ENCODE results near the gene KLHL26. TPM values are rescaled to one million over a fixed set of nuclear protein-coding genes. Genes with fewer than 3 reads are reported as not detected.

Gene KLHL26
- total and polyA plus RNA-seq, 2 experiments from 2014 or later = 2.9 to 6.4 TPM

GRCh38 chr19:18710996-18711751, 74.3 kb downstream of the KLHL26 start:
- 63 to 66% methylated on average over 28 of the region's 28 CpGs for WGBS, 2 experiments (ENCODE audit: low coverage in 1 of 2, low lambda C conversion rate in 2 of 2, missing lambda C conversion rate in 2 of 2)
- no peak overlapping the region for H3K27ac ChIP-seq

DNA sequence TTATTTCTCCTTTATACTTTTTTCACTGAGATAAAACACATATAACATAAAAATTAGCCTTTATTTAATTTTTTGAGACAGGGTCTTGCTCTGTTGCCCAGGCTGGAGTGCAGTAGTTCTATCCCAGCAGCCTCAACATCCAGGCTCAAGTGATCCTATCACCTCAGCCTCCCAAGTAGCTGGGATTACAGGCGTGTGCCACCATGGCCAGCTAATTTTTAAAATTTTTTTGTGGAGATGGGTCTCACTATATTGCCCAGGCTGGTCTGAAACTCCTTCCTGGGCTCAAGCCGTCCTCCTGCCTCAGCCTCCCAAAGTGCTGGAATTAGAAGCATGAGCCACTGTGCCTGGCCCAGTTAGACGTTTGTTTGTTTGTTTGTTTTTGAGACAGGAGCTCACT, 75.1 kb downstream of the KLHL26 start:
- no peaks in the 10 kb centered on the region for H3K9me3 ChIP-seq (ENCODE audit: low read depth)
- no peak for DNase-seq
- H3K4me3 ChIP-seq = no peak overlapping the region
- no peak overlapping the region for H3K27ac ChIP-seq
- H3K36me3 ChIP-seq (ENCODE audit: low read depth) = no peaks in the 10 kb centered on the region
- H3K4me2 ChIP-seq (ENCODE audit: unreplicated experiment) = no peak overlapping the region
- H3K9me2 ChIP-seq (ENCODE audit: insufficient read depth) = no peaks in the 10 kb centered on the region
- H3F3A ChIP-seq (ENCODE audit: insufficient read depth) = no peaks in the 10 kb centered on the region
- no peaks in the 10 kb centered on the region for H4K20me1 ChIP-seq (ENCODE audit: insufficient read depth)
- H3K4me1 ChIP-seq (ENCODE audit: insufficient read depth) = no peaks in the 10 kb centered on the region
- in situ Hi-C loops (cut with MboI) = no loop called here
- no peak for TF ChIP-seq EZH2 (IDR thresholded peaks at IDR 0.05; ENCODE audit: insufficient read depth, poor library complexity, severe bottlenecking)
- TF ChIP-seq EZH2phosphoT487 (IDR thresholded peaks at IDR 0.05; ENCODE audit: insufficient read depth, low read depth) = no peak
- H3K27me3 ChIP-seq (replicated peaks; ENCODE audit: insufficient read depth) = no peaks in the 10 kb centered on the region
- H3K9ac ChIP-seq = no peak overlapping the region
- 95 to 99% methylated on average over 3 of the region's 3 CpGs for WGBS, 2 experiments (ENCODE audit: low coverage in 1 of 2, low lambda C conversion rate in 2 of 2, missing lambda C conversion rate in 2 of 2)
- H2AFZ ChIP-seq = no peak overlapping the region
- H3K79me2 ChIP-seq (ENCODE audit: insufficient read depth) = peaks cover 40% of the 10 kb centered on the region

More at GRCh38 chr19:18710996-18711751, 74.3 kb downstream of the KLHL26 start:
- no peaks in the 10 kb centered on the region for H3K4me1 ChIP-seq (ENCODE audit: insufficient read depth)
- peak; percentile 4 for DNase-seq
- in situ Hi-C loops (cut with MboI) = no loop called here
- no peaks in the 10 kb centered on the region for H3K36me3 ChIP-seq (ENCODE audit: low read depth)
- no peak for TF ChIP-seq EZH2phosphoT487 (IDR thresholded peaks at IDR 0.05; ENCODE audit: insufficient read depth, low read depth)
- TF ChIP-seq EZH2 (IDR thresholded peaks at IDR 0.05; ENCODE audit: insufficient read depth, poor library complexity, severe bottlenecking) = no peak
- no peak overlapping the region for H2AFZ ChIP-seq
- H3F3A ChIP-seq (ENCODE audit: insufficient read depth) = no peaks in the 10 kb centered on the region
- no peaks in the 10 kb centered on the region for H3K27me3 ChIP-seq (replicated peaks; ENCODE audit: insufficient read depth)
- H3K4me2 ChIP-seq (ENCODE audit: unreplicated experiment) = no peak overlapping the region
- H3K4me3 ChIP-seq = no peak overlapping the region
- no peaks in the 10 kb centered on the region for H4K20me1 ChIP-seq (ENCODE audit: insufficient read depth)
- no peak overlapping the region for H3K9ac ChIP-seq
- peaks cover 47% of the 10 kb centered on the region for H3K79me2 ChIP-seq (ENCODE audit: insufficient read depth)
- no peaks in the 10 kb centered on the region for H3K9me2 ChIP-seq (ENCODE audit: insufficient read depth)
- no peaks in the 10 kb centered on the region for H3K9me3 ChIP-seq (ENCODE audit: low read depth)

GRCh38 chr19:18712981-18713380, 76.2 kb downstream of the KLHL26 start:
- Histone ChIP-seq H3K4me3 (no peak overlapping the region), H3K27ac (no peak overlapping the region), H4K20me1 (ENCODE audit: insufficient read depth) (no peaks in the 10 kb centered on the region), H3K9me3 (ENCODE audit: low read depth) (no peaks in the 10 kb centered on the region), H3K4me1 (ENCODE audit: insufficient read depth) (no peaks in the 10 kb centered on the region), H3K27me3 (replicated peaks; ENCODE audit: insufficient read depth) (no peaks in the 10 kb centered on the region), H3K4me2 (ENCODE audit: unreplicated experiment) (no peak overlapping the region), H3K9ac (no peak overlapping the region), H3K79me2 (ENCODE audit: insufficient read depth) (peaks cover 29% of the 10 kb centered on the region), H3K36me3 (ENCODE audit: low read depth) (no peaks in the 10 kb centered on the region), H2AFZ (no peak overlapping the region), H3K9me2 (ENCODE audit: insufficient read depth) (no peaks in the 10 kb centered on the region), H3F3A (ENCODE audit: insufficient read depth) (no peaks in the 10 kb centered on the region)
- 62 to 73% methylated on average over 5 of the region's 5 CpGs for WGBS, 2 experiments (ENCODE audit: low coverage in 1 of 2, low lambda C conversion rate in 2 of 2, missing lambda C conversion rate in 2 of 2)
- TF ChIP-seq EZH2 (IDR thresholded peaks at IDR 0.05; ENCODE audit: insufficient read depth, poor library complexity, severe bottlenecking) (no peak), EZH2phosphoT487 (IDR thresholded peaks at IDR 0.05; ENCODE audit: insufficient read depth, low read depth) (no peak)
- DNase-seq = no peak
- in situ Hi-C loops (cut with MboI) = no loop called here

GRCh38 chr19:18713550-18714117, 76.8 kb downstream of the KLHL26 start:
- in situ Hi-C loops (cut with MboI) = no loop called here
- Histone ChIP-seq H3K27me3 (replicated peaks; ENCODE audit: insufficient read depth) (no peaks in the 10 kb centered on the region), H4K20me1 (ENCODE audit: insufficient read depth) (no peaks in the 10 kb centered on the region), H3F3A (ENCODE audit: insufficient read depth) (no peaks in the 10 kb centered on the region), H3K79me2 (ENCODE audit: insufficient read depth) (peaks cover 22% of the 10 kb centered on the region), H3K27ac (no peak overlapping the region), H3K36me3 (ENCODE audit: low read depth) (no peaks in the 10 kb centered on the region), H3K9me2 (ENCODE audit: insufficient read depth) (no peaks in the 10 kb centered on the region), H3K4me3 (no peak overlapping the region), H3K4me2 (ENCODE audit: unreplicated experiment) (no peak overlapping the region), H3K4me1 (ENCODE audit: insufficient read depth) (no peaks in the 10 kb centered on the region), H3K9ac (no peak overlapping the region), H2AFZ (no peak overlapping the region), H3K9me3 (ENCODE audit: low read depth) (no peaks in the 10 kb centered on the region)
- DNase-seq = no peak
- TF ChIP-seq EZH2phosphoT487 (IDR thresholded peaks at IDR 0.05; ENCODE audit: insufficient read depth, low read depth) (no peak), EZH2 (IDR thresholded peaks at IDR 0.05; ENCODE audit: insufficient read depth, poor library complexity, severe bottlenecking) (no peak)
- 92 to 94% methylated on average over 18 of the region's 18 CpGs for WGBS, 2 experiments (ENCODE audit: low coverage in 1 of 2, low lambda C conversion rate in 2 of 2, missing lambda C conversion rate in 2 of 2)

Data from GM23248 (cell line).